MM.1S (cell line): ENCODE measurements around the gene PDE4B.

Experiments used
- DNase-seq: peaks from one replicate; pipeline ENCODE4 v3.0.0-alpha.2; 2015
- H2AFZ ChIP-seq: fragments of 300-600 bp; sonication (generic); 2 replicates; pipeline ENCODE4 v1.6.0; 2016; ENCODE audit warnings: antibody characterized with exemption, low read length
- H3F3A ChIP-seq: fragments of 300-600 bp; sonication (generic); 2 replicates; pipeline ENCODE4 v1.6.1; 2016; ENCODE audit warnings: mild to moderate bottlenecking, antibody characterized with exemption, low read length, moderate library complexity, mixed read lengths; ENCODE audit not compliant: insufficient read depth
- H3K27ac ChIP-seq: fragments of 300-600 bp; sonication (generic); 2 replicates; pipeline ENCODE4 v1.5.1; 2016; ENCODE audit warnings: mild to moderate bottlenecking, low read length
- H3K27me3 ChIP-seq: fragments of 300-600 bp; sonication (generic); replicated peaks from 2 replicates; pipeline ENCODE4 v1.6.0; 2016; ENCODE audit warnings: low read length; ENCODE audit not compliant: insufficient read depth
- H3K36me3 ChIP-seq: fragments of 300-600 bp; sonication (generic); replicated peaks from 2 replicates; pipeline ENCODE4 v1.6.1; 2016; ENCODE audit warnings: mild to moderate bottlenecking, low read length, mixed read lengths; ENCODE audit not compliant: insufficient read depth
- H3K4me1 ChIP-seq: fragments of 300-600 bp; sonication (generic); 2 replicates; pipeline ENCODE4 v1.6.1; 2016; ENCODE audit warnings: low read length, mixed read lengths
- H3K4me2 ChIP-seq: fragments of 300-600 bp; sonication (generic); 2 replicates; pipeline ENCODE4 v1.6.0; 2016; ENCODE audit warnings: low read depth, low read length
- H3K4me3 ChIP-seq: fragments of 300-600 bp; sonication (generic); 2 replicates; pipeline ENCODE4 v1.5.1; 2016; ENCODE audit warnings: low read length, mixed read lengths
- H3K79me2 ChIP-seq: fragments of 300-600 bp; sonication (generic); 2 replicates; pipeline ENCODE4 v1.6.1; 2016; ENCODE audit warnings: mixed run types, low read length, mixed read lengths
- H3K9ac ChIP-seq: fragments of 300-600 bp; sonication (generic); 2 replicates; pipeline ENCODE4 v1.6.1; 2016; ENCODE audit warnings: low read length, mixed read lengths
- H3K9me2 ChIP-seq: fragments of 300-600 bp; sonication (generic); replicated peaks from 2 replicates; pipeline ENCODE4 v1.6.1; 2016; ENCODE audit warnings: mild to moderate bottlenecking, low read length, mixed read lengths; ENCODE audit not compliant: insufficient read depth
- H3K9me3 ChIP-seq: fragments of 300-600 bp; sonication (generic); replicated peaks from 2 replicates; pipeline ENCODE4 v1.6.1; 2016; ENCODE audit warnings: mild to moderate bottlenecking, low read length, mixed read lengths; ENCODE audit not compliant: insufficient read depth
- H4K20me1 ChIP-seq: fragments of 300-600 bp; sonication (generic); 2 replicates; pipeline ENCODE4 v1.6.1; 2016; ENCODE audit warnings: mild to moderate bottlenecking, low read length, moderate library complexity, mixed read lengths; ENCODE audit not compliant: insufficient read depth
- EZH2 ChIP-seq: fragments of 300-600 bp; sonication (generic); optimal IDR thresholded peaks from 2 replicates; pipeline ENCODE3; 2017; ENCODE audit warnings: low read depth, mild to moderate bottlenecking, antibody characterized with exemption, low read length, mixed read lengths
- EZH2phosphoT487 ChIP-seq: fragments of 300-600 bp; sonication (generic); IDR thresholded peaks from 2 replicates; pipeline ENCODE4 v1.6.1; 2018; ENCODE audit warnings: antibody characterized with exemption, low read length
- TF ChIP-seq, protein P1 (sequence below): fragments of 300-600 bp; sonication (generic); IDR thresholded peaks from 2 replicates; pipeline ENCODE4 v1.5.1; 2016; ENCODE audit warnings: antibody characterized with exemption, low read length, mixed read lengths

The PDE4B gene

DNA sequence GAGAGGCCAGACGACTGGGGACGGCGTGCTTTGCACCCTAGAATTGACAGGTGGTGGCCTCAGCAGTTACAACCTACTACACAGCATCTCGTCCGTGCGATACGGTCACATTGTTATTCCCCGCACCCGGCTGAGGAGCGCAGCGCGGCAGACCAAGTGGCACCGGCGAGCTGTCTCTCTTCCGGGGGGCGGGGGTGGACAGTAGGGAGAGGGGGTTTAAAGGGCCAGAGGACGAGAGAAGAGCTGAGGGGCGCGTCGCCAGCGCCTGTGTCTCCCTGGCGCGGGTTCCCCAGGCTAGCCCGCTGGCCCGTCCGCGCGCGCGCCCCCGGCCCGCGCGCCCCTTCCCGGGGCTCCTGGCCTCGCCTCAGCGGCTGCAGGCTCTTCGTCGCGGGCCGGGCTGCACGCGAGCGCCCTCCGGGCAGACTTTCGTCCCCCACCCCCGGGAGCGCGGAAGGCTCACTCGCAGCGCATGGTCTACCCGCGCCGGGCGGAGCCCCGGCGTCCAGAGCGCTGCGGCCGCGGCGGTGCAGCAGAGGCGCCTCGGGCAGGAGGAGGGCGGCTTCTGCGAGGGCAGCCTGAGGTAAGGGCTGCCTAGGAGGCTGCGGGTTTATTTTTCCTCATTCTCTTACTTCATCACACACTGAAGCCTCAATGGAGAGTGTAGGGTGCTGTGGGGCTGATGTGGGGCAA, at the start of gene PDE4B:
PDE4B (plus strand) TSS at position 227 of the 690 bp plus-strand sequence.
- no peaks in the 10 kb centered on the region for H3K4me1 ChIP-seq
- H3K27ac ChIP-seq: no peak within 1 kb of the TSS
- no peaks in the 10 kb centered on the region for H3F3A ChIP-seq
- no peaks in the 10 kb centered on the region for H3K79me2 ChIP-seq
- no peaks in the 10 kb centered on the region for H4K20me1 ChIP-seq
- H2AFZ ChIP-seq: peak within 1 kb of the TSS; percentile 61; the same call in 1 of the 2 replicates
- DNase-seq: no peak
- H3K27me3 ChIP-seq: no peaks in the 10 kb centered on the region
- no peaks in the 10 kb centered on the region for H3K9me2 ChIP-seq
- H3K9ac ChIP-seq: no peak within 1 kb of the TSS
- peak within 1 kb of the TSS; percentile 14; the same call in 1 of the 2 replicates for H3K4me3 ChIP-seq
- peak within 1 kb of the TSS; percentile 32; the same call in 1 of the 2 replicates for H3K4me2 ChIP-seq
- TF ChIP-seq EZH2phosphoT487: no peak
- TF ChIP-seq, protein P1, sequence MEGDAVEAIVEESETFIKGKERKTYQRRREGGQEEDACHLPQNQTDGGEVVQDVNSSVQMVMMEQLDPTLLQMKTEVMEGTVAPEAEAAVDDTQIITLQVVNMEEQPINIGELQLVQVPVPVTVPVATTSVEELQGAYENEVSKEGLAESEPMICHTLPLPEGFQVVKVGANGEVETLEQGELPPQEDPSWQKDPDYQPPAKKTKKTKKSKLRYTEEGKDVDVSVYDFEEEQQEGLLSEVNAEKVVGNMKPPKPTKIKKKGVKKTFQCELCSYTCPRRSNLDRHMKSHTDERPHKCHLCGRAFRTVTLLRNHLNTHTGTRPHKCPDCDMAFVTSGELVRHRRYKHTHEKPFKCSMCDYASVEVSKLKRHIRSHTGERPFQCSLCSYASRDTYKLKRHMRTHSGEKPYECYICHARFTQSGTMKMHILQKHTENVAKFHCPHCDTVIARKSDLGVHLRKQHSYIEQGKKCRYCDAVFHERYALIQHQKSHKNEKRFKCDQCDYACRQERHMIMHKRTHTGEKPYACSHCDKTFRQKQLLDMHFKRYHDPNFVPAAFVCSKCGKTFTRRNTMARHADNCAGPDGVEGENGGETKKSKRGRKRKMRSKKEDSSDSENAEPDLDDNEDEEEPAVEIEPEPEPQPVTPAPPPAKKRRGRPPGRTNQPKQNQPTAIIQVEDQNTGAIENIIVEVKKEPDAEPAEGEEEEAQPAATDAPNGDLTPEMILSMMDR: no peak
- TF ChIP-seq EZH2: no peak
- no peaks in the 10 kb centered on the region for H3K36me3 ChIP-seq
- no peaks in the 10 kb centered on the region for H3K9me3 ChIP-seq

DNA sequence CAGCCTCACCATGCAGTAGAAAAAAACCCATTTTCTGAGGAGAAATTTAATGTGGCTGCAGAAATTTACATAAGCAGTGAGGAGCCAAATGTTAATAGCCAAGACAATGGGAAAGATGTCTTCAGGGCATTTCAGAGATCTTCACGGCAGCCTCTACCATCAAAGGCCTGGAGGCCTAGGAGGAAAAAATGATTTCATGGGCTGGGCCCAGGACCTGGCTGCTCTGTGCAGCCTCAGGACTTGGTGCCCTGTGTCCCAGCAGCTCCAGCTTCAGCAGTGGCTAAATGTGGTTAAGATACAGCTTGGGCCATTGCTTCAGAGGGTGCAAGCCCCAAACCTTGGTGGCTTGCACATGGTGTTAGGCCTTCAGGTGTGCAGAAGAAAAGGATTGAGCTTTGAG, 48.0 kb upstream of the PDE4B start:
- Histone ChIP-seq H3F3A (no peaks in the 10 kb centered on the region), H3K4me3 (no peak overlapping the region), H3K27me3 (no peaks in the 10 kb centered on the region), H3K9me2 (no peaks in the 10 kb centered on the region), H3K4me2 (no peak overlapping the region), H3K36me3 (no peaks in the 10 kb centered on the region), H3K9ac (no peak overlapping the region), H3K4me1 (no peaks in the 10 kb centered on the region), H3K9me3 (no peaks in the 10 kb centered on the region), H4K20me1 (no peaks in the 10 kb centered on the region), H3K79me2 (no peaks in the 10 kb centered on the region), H2AFZ (no peak overlapping the region), H3K27ac (no peak overlapping the region)
- no peak for DNase-seq
- TF ChIP-seq, protein P1: no peak
- no peak for TF ChIP-seq EZH2

DNA sequence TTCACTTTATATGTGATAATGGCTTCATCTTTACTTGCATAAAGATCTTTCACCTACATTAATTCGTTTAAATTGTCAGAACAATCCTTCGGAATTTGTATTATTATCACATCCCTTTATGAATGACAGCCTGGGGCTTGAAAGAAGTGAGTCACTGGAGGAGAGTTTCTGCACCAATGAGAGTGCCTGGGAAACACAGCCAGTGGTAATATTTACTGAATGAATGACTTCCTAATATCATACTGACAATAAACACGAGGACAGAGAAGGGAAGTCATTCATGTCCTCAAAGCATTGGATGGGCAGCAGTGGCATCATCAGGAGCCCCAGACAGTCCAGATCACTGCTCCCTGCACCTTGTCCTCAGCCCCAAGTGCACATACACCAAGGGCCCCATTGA, 40.7 kb upstream of the PDE4B start:
- Histone ChIP-seq H2AFZ (no peak overlapping the region), H3K9ac (no peak overlapping the region), H3K36me3 (no peaks in the 10 kb centered on the region), H4K20me1 (no peaks in the 10 kb centered on the region), H3K27ac (no peak overlapping the region), H3K4me1 (no peaks in the 10 kb centered on the region), H3K9me2 (no peaks in the 10 kb centered on the region), H3K79me2 (no peaks in the 10 kb centered on the region), H3K9me3 (no peaks in the 10 kb centered on the region), H3F3A (no peaks in the 10 kb centered on the region), H3K4me3 (no peak overlapping the region), H3K4me2 (no peak overlapping the region), H3K27me3 (no peaks in the 10 kb centered on the region)
- DNase-seq: no peak
- TF ChIP-seq, protein P1: no peak
- no peak for TF ChIP-seq EZH2phosphoT487
- no peak for TF ChIP-seq EZH2
